Astrocyte of the hippocampus (primary cell): ENCODE measurements around the gene MBD2.
"Not testable (repeated sequence)": the region's sequence is repeated elsewhere in the genome, so short reads cannot be mapped to it uniquely, and the experiment has no call there.

Experiments used
- DNase-seq: peaks from one replicate; pipeline ENCODE4 v3.0.0; 2011; ENCODE audit warnings: low read depth, low spot score

Gene MBD2

GRCh38 chr18:54224379-54225014, at the start of gene MBD2:
Gene MBD2 (minus strand): TSS chr18:54224669. CDS start chr18:54224559, 110 bp downstream.
- DNase-seq = peak; percentile 98

DNA sequence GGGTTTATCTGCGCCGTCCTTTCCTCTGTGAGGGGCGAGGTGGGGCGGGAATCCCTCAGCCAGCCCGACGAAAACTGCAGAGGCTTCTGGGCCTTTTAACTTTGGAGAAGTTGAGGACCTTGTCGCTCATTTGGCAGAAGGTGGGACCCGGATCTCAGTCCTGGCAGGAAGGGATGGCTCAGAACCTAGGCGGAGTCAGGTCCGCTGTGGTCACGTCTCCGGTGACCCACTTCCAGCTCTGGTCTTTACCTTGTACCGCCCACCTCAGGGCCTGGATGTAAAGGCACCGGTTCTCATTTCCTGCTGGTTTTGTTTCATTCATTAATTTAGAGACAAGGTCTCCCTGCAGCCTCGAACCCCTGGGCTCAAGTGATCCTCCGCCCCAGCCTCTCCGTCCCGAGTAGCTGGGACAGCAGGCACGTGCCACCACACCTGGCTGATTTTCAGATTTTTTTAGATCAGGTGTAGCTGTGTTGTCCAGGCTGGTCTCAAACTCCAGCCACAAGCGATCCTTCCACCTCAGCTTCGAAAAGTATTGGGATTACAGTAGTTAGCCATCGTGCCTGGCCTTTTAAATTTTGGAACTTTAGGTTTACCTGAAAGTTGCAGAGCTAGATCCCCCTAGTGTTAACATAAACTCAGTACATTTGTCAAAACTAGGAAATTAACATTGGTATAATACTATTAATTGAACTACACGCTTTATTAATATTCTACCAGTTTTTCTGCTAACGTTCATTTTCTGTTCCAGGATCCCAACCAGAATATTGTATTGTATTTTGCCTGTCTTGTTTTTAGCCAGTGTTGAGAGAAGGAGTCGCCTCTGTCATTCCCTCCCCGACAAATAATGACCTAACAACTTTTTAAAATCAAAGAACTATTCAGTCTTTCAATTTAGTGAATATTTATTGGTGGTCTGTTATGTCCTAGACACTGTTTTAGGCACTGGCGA, 45.7 kb upstream of the MBD2 start:
- peak; percentile 47 for DNase-seq

- no peak for DNase-seq
Observed at GRCh38 chr18:54268751-54269150, 44.3 kb upstream of the MBD2 start.

DNA sequence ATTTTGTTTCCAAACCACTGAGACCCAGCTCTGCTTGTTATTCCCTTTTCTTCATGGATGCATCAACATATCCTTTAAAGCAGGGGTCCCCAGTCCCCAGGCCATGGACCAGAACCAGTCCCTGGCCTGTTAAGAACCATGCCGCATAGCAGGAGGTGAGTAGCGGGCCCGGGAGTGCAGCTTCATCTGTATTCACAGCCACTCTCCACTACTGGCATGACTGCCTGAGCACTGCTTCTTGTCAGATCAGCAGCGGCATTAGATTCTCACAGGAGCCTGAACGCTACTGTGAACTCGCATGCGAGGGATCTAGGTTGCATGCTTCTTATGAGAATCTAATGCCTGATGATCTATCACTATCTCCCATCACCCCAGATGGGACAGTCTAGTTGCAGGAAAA, 43.2 kb upstream of the MBD2 start:
- no peak for DNase-seq

DNA sequence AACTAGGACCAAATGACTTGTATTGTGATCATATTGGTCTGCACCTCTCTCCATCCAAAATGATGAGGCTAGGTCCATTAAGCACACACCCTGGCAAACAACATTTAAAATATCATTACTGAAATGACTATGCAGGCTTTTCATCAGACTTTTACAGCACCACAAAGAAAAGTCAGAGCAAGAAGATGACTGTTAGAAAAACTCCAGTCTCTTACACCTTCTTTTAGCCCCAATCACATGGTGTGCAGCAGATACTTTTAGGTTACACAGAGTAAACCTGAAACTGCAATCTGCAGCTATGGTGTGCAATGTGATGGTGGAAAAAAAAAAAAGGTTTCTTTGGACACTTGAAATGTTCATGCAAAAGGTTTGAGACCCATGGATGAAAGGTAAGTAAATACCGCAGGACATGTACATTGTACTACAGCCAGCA, 39.5 kb upstream of the MBD2 start:
- DNase-seq = no peak

- DNase-seq = no peak
Observed at GRCh38 chr18:54261894-54262293, 37.4 kb upstream of the MBD2 start.

GRCh38 chr18:54260396-54261072, 36.1 kb upstream of the MBD2 start:
- DNase-seq = no peak

DNA sequence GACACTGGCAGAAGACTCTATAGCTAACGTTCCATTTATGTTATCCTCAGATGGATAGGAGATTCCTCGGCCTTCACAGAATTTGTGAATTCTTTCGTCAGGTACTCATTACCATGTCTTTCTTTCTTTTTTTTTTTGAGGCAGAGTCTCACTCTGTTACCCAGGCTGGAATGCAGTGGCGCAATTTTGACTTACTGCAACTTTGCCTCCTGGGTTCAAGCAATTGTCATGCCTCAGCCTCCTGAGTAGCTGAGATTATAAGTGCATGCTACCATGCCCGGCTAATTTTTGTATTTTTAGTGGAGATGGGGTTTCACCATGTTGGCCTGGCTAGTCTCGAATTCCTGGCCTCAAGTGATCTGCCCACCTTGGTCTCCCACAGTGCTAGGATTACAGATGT, 33.3 kb upstream of the MBD2 start:
- not testable (repeated sequence) for DNase-seq

- no peak for DNase-seq
Observed at GRCh38 chr18:54257015-54257414, 32.5 kb upstream of the MBD2 start.

DNA sequence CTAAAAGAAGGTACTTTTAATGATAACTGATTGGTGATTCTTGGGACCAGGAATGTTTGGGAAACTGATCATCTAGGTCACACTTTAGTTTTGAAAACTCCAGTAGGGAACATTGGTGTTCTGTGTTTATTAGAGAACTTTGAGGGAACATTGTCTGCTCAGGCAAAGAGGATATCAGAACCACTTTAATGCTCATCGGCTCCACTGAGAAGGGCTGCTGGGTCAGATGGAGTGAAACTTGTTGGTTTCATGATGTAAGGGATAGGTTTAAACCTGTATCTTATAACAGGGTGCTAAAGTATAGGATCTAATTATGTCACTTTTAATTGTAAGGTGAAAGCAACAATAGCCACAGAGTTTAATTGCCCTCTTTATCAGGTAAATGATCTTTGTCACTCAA, 30.7 kb upstream of the MBD2 start:
- DNase-seq = no peak

DNA sequence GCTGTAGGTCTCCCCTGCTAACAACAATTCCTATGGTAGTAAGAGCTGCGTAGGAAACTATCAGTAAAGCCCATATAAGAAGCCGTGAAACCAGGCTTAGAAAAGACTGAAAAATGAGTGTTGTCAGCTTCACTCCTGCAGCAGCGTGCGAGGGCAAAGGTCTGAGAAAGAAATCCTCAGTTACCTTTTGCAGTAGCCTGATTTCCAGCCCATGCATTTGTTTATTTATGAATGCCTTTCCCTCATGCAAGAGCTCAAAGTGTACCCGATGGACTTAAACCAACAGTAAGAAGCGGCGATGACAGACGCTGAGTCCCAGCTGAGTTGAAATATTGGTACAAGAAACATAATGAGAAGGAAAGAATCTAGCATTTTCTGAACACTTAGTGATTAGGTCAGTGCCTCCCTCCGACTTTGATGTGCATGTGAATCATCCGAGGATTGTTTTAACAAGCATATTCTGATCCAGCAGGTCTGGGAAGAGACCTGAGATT, 29.8 kb upstream of the MBD2 start:
- peak; percentile 44 for DNase-seq

- no peak for DNase-seq
Observed at GRCh38 chr18:54251606-54252390, 27.3 kb upstream of the MBD2 start.

DNA sequence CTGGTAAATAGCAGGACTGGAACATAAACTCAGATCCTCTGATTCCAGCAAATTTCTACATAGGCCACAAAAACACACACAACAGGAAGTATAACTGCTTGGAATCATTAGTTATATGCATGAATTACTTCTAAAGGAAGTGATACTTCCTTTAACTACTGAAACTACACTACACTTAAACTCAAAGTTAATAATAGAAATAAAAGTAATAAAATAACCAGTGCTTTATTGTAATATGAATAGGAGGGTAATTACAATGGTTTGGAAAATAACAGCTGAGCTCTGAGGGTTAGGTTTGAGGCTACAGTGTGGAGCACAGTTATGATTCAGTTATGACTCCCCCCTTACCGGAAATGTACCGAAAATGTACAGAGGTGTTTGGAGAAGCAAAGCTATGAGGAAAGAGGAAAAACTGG, 26.4 kb upstream of the MBD2 start:
- DNase-seq = no peak

GRCh38 chr18:54247511-54248175, 23.2 kb upstream of the MBD2 start:
- no peak for DNase-seq

DNA sequence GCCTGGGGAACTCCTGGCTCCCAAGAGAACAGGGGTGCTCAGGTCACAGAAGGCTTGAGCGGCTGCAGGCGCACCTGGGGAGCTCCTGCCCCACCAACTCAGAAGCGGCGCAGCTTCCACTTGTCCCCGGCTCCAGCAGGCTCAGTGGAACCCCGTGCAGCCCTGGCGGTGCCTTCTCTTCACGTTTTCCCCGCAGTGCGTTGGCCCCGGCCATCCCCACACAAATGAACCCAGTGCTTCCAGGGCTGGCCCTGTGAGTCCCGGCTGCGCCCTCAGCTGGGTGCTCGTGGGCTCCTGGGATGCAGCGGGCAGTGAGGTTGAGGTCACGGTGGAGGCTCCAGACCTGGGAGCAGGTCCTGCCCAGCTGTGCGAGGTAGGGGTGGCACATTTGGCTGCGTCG, 17.9 kb upstream of the MBD2 start:
- DNase-seq = no peak

DNA sequence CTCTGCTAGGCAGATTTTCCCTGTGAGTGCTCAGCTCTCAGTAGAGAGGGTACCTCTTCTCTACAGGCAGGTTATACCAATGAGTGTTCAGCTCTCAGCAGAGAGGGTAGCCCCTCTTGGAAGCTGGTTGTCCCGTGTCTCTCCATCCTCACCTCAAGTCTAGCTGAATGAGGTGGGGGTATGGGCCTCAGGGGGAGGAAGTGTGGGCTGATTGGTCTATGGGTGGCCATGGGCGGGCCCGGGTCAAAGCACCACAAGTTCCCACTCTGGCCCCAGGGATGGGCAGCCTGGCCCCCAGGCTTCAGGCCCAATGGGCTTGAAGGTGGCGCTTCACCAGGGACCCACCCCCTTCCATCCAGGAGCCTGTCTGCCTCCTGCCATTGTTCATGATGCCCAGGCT, 17.0 kb upstream of the MBD2 start:
- no peak for DNase-seq

- no peak for DNase-seq
Observed at GRCh38 chr18:54240629-54241107, 16.2 kb upstream of the MBD2 start.

- no peak for DNase-seq
Observed at GRCh38 chr18:54239601-54240000, 15.1 kb upstream of the MBD2 start.

- DNase-seq = no peak
Observed at GRCh38 chr18:54239091-54239490, 14.6 kb upstream of the MBD2 start.

- no peak for DNase-seq
Observed at GRCh38 chr18:54238173-54238936, 13.9 kb upstream of the MBD2 start.
